ENCODE data around the gene AKAP9. TPM values are rescaled to one million over a fixed set of nuclear protein-coding genes. Genes with fewer than 3 reads are reported as not detected.

Gene AKAP9
- total RNA-seq, 1 experiment from 2014 or later: 71.3 TPM

- Histone ChIP-seq H3K36me3 (ENCODE audit: low read depth) (0 out of 2 replicates have a peak, but pooled peaks cover 4% of the 10 kb centered on the region), H3K27ac (no peak overlapping the region), H2AFZ (no peak overlapping the region), H3K79me2 (ENCODE audit: low read depth) (no peaks in the 10 kb centered on the region), H3K4me2 (no peak overlapping the region), H3K4me1 (replicated peaks; ENCODE audit: insufficient read depth) (peaks cover 22% of the 10 kb centered on the region; the same call in 1 of the 2 replicates), H3K27me3 (ENCODE audit: insufficient read depth, low read depth) (no peaks in the 10 kb centered on the region), H4K20me1 (ENCODE audit: insufficient read depth) (no peaks in the 10 kb centered on the region), H3K9me3 (ENCODE audit: insufficient read depth, low read depth) (no peaks in the 10 kb centered on the region), H3F3A (ENCODE audit: insufficient read depth, low read depth) (0 out of 2 replicates have a peak, but pooled peaks cover 3% of the 10 kb centered on the region), H3K4me3 (no peak overlapping the region), H3K9me2 (ENCODE audit: insufficient read depth) (no peaks in the 10 kb centered on the region)
- BruUV-seq (replicated peaks): no TSS peak
- CTCF ChIA-PET: interaction anchor here (0.6 to 1.2 kb wide), 2 partner anchors 79 to 471 kb away, joined by 6 read pairs; partner anchors contain the start of gene RBM48
- DNase-seq: no peak
- no peak for TF ChIP-seq EZH2 (IDR thresholded peaks at IDR 0.05; ENCODE audit: low read depth)
- TF ChIP-seq CTCF (conservative IDR thresholded peaks at IDR 0.05): no peak
- POLR2A ChIA-PET (ENCODE audit: unreplicated experiment): interaction anchor here (0.6 kb wide), 1 partner anchor 186 kb away, joined by 6 read pairs; no protein-coding TSS in a partner anchor
- intact Hi-C loops (cut with micrococcal nuclease; ENCODE audit: unreplicated experiment): no loop called here
Measured at GRCh38 chr7:92058040-92058439, 117.4 kb downstream of the AKAP9 start.

GRCh38 chr7:92058899-92059298, 118.2 kb downstream of the AKAP9 start:
- Histone ChIP-seq H3K36me3 (ENCODE audit: low read depth) (0 out of 2 replicates have a peak, but pooled peaks cover 4% of the 10 kb centered on the region), H3K79me2 (ENCODE audit: low read depth) (no peaks in the 10 kb centered on the region), H3K4me3 (no peak overlapping the region), H3K9me2 (ENCODE audit: insufficient read depth) (no peaks in the 10 kb centered on the region), H3K4me2 (no peak overlapping the region), H3K27me3 (ENCODE audit: insufficient read depth, low read depth) (no peaks in the 10 kb centered on the region), H4K20me1 (ENCODE audit: insufficient read depth) (no peaks in the 10 kb centered on the region), H3K4me1 (replicated peaks; ENCODE audit: insufficient read depth) (peaks cover 22% of the 10 kb centered on the region; the same call in 1 of the 2 replicates), H3F3A (ENCODE audit: insufficient read depth, low read depth) (0 out of 2 replicates have a peak, but pooled peaks cover 3% of the 10 kb centered on the region), H3K27ac (no peak overlapping the region), H3K9me3 (ENCODE audit: insufficient read depth, low read depth) (no peaks in the 10 kb centered on the region), H2AFZ (no peak overlapping the region)
- intact Hi-C loops (cut with micrococcal nuclease; ENCODE audit: unreplicated experiment): no loop called here
- ChIA-PET CTCF (no interaction called here), POLR2A (ENCODE audit: unreplicated experiment) (no interaction called here)
- TF ChIP-seq CTCF (conservative IDR thresholded peaks at IDR 0.05) (no peak), EZH2 (IDR thresholded peaks at IDR 0.05; ENCODE audit: low read depth) (no peak)
- no TSS peak for BruUV-seq (replicated peaks)
- DNase-seq: no peak

GRCh38 chr7:92061154-92061553, 120.5 kb downstream of the AKAP9 start:
- ChIA-PET CTCF (no interaction called here), POLR2A (ENCODE audit: unreplicated experiment) (no interaction called here)
- no peaks in the 10 kb centered on the region; the same call in 1 of the 2 replicates for H3K36me3 ChIP-seq (ENCODE audit: low read depth)
- TF ChIP-seq EZH2 (IDR thresholded peaks at IDR 0.05; ENCODE audit: low read depth) (no peak), CTCF (conservative IDR thresholded peaks at IDR 0.05) (no peak)
- peaks cover 3% of the 10 kb centered on the region; the same call in 1 of the 2 replicates for H3F3A ChIP-seq (ENCODE audit: insufficient read depth, low read depth)
- H3K4me2 ChIP-seq: no peak overlapping the region
- H3K4me3 ChIP-seq: no peak overlapping the region
- no peak overlapping the region for H3K27ac ChIP-seq
- H3K9me3 ChIP-seq (ENCODE audit: insufficient read depth, low read depth): no peaks in the 10 kb centered on the region
- H2AFZ ChIP-seq: no peak overlapping the region
- intact Hi-C loops (cut with micrococcal nuclease; ENCODE audit: unreplicated experiment): no loop called here
- no peaks in the 10 kb centered on the region for H3K9me2 ChIP-seq (ENCODE audit: insufficient read depth)
- no peak for DNase-seq
- H3K4me1 ChIP-seq (replicated peaks; ENCODE audit: insufficient read depth): peaks cover 19% of the 10 kb centered on the region; the same call in 1 of the 2 replicates
- BruUV-seq (replicated peaks): no TSS peak
- no peaks in the 10 kb centered on the region for H4K20me1 ChIP-seq (ENCODE audit: insufficient read depth)
- H3K27me3 ChIP-seq (ENCODE audit: insufficient read depth, low read depth): no peaks in the 10 kb centered on the region
- H3K79me2 ChIP-seq (ENCODE audit: low read depth): no peaks in the 10 kb centered on the region

Measured in PC-9 (cell line).